HG02885 (cell line): ENCODE measurements around the gene HOXD9.

Experiments used
- ATAC-seq: cut with Tn5 transposase; IDR thresholded peaks from one replicate; pipeline ENCODE4 v1.9.1; 2021; ENCODE audit warnings: mild to moderate bottlenecking; ENCODE audit not compliant: unreplicated experiment, poor library complexity

The HOXD9 gene

DNA sequence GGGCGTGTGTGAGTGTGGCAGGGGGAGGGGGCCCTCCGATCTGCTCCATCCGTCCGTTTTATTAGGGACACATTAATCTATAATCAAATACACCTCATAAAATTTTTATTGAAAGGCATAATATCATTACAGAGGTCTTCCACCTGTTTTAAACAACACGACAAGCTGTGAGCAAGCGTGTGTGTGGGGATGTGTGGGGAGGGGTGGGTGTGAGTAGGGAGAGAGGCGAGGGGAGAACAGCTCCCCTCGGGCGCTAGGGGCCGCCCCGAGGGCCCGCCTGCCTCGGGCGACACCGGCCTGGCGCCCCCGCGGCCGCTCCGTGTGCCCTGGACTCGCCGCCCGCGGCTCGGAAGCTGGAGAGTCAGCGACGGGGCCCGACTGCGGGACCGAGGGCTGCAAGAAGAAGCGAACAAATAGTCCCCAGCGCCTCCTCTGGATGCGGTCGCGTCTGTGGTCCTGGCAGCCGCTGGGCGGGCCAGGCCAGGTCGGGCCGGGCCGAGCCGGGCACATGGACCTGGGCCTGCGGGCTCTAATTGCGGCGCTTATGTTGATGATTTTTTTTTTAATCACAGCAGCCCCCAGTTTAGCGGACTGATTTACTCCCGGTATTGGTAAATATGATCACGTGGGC lies 352 bp upstream of the HOXD9 start:
- ATAC-seq = no peak

DNA sequence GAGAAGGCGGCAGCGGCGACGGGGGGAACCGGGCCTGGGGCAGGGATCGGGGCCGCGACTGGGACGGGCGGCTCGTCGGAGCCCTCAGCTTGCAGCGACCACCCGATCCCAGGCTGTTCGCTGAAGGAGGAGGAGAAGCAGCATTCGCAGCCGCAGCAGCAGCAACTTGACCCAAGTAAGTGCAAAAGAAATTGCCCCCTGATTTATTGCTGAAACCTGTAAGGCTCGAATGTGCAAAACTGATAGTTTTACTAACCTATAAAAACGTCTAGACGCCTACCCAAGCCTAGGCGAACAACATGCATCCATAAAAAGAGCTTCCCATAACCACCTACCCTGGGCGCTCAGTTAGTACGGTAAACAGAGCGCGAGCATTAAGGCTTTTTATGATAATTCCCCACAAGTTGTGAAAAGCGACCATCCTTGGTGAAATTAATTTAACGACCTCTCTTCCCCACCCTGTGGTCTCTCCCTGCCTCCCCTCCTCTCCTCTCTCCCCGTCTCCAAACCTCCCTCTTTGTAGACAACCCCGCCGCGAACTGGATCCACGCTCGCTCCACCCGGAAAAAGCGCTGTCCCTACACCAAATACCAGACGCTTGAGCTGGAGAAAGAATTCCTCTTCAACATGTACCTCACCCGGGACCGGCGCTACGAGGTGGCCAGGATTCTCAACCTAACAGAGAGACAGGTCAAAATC lies 1.0 kb downstream of the HOXD9 start:
- ATAC-seq = no peak

DNA sequence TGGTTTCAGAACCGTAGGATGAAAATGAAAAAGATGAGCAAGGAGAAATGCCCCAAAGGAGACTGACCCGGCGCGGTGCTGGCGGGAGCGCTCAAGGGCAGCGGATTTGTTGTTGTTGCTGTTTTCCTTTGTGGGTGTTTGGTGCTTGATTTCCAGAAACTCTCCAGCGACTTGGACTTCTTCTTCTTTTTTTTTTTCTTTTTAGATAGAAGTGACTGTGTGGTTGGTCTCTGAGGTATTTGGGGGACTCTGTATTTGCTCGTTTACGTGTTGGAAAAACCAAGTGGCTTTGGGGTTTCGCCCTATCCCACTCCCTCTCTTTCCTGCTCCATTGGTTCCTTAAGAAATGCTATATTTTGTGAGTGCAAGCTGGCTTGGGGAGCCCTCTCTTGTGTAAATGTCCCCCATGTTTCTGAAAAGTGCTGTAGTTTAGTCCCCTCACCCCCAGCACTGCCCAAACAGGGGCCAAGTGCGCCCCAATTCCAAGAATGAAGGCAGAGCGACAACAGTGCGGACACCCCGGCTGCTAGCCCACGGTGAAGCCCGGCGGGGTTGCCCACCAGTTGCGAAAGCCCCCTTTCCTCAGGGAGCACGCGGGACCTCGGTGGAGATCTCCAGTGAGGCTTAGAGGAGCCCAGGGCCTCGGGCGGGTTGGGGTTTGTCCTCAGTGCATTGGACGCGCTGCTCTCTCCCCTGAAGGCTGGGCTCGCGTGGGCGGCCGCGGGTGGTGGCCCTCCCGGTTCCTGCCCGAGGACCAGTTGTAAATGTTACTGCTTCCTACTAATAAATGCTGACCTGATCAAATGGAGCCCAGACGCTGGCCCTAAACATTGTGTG lies 1.8 kb downstream of the HOXD9 start:
- ATAC-seq = no peak

DNA sequence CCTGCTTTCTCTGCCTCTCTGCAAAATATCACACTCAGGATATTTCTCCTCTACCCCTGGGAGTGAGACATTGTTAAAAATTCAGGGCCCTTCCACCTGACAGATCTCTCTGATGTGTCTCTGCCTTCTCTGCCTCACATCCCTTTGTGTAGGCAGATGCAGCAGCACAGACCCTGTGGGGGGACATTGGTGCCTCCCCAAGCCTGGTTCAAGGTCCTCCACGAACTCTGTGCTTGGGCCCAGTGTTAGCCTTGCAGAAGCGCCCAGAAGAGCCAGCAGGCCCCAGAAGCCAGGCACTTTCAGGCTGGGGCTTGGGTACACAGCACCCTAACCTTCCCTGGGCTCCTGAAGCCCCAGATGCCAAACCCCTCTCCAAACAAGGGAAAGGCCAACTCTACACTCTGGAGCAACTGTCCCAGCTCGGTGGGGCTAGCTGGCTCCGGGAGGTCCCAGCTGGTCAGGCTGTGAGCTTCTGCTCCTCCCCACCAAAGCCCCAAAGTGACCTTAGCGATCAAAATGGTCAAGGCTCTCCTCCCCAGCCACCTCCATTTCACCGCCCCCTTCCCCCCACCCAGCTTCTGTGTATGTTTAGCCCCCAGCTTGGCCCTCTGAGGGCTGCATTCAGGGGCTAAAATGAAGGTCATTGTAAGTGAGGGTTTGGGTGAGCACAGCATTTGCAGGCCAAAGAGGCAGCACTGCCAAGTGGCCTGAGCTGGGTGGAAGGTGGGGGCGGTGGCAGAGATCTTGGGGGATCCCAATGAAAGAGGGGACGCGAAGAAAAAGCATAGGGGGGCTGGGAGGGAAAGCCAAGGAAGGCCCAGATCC lies 2.6 kb downstream of the HOXD9 start:
- ATAC-seq = no peak

DNA sequence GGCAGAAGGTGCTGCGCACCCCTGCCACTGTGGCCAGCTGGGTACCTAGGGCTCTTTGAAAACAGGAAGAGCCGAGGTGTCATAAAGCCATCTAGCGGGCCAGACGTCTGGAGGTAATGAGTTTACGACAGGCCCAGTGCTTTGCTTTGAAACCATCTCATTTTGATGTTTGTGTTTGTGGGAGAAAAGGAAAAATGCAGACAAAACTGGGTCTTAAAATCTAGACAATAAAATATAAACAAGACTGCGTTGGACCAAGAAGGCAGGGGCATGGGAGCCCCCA lies 3.2 kb downstream of the HOXD9 start:
- ATAC-seq = no peak

DNA sequence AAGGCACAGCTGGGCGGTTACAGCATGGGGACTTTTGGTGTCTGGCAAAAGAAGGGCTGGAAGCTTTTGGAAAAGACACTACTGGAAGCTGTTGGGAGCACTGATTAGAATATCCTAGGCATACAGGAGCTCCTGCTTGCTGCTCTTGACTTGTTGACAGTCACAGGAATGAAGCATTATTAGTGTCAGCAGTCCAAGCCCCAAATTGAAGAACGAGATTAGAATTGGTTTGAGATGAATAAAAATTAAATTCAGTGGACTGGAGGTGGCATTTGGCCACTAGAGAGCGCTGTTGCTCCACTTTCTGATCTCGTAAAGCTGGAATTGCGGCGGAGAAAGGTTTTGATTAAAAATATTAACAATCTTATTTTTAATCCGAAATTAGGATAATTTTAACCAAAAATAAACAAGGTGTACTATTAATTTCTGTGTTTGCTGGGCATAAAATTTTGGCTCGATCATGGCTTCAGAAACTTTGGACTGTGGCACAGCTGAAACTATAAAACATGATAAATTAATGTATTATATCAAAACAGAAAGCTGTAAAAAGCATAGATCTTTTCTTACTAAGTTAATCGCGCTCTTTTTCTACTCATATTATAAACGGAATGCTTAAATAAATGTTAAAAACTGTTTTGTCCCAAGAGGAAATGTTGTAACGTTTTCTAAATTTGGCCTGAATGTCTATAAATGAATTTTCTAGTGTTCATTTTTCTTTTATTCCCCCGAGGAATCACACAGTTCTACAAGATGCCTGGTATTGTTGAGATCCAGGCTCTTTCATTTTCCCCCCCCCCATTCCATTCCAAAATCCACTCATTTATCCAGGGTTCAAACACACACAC lies 4.6 kb downstream of the HOXD9 start:
- no peak for ATAC-seq

DNA sequence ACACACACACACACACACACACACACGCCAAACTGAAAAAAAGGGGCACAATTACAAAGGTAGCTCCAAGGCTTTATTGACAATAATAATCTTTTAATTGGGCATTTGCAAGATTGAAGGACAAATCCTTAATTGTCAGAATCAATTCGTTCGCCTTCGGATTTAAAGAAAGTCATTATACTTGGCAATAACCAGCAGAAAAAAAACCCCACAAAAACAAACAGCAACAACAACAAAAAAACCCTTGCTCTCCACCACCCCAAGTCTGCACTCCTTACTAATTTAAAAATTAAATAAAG lies 5.2 kb downstream of the HOXD9 start:
- no peak for ATAC-seq

DNA sequence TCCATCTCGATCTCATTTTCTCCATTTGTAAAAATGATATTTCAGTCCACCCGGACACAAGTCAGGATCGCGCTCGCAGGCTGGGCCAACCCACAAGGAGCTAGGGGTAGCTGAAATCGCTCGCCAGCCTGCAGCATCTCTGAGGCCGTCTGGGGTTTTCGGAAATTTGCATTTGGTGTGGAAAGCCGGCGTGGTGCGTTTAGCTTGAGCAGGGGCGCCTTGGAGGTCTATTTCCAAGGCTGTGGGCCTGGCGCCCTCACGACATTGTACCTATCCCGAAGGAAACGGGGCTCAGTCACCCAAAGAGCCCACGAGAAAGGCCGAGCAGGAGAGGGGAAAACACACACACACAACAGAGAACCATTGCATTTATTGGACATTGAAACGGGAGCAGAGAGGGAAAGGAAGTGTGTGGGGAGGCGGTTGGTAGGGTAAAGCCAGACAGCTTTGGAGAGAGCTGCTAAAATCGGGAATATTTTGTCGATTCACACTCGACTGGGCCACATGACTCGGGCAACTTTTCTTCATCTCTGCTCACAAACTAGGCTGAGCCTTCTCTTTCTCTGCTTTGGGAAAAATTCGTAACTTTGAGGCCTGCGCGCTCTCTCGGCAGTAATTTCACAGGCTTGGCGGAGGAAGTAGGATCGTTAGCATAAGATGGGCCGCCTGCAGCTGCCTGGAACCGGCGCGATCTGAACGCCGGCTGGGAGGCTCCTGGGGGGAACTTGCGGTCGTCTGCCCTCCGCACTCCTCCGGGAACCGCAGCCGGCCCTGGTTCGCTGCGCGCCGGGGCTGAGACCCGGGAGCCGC lies 5.9 kb downstream of the HOXD9 start:
- no peak for ATAC-seq

DNA sequence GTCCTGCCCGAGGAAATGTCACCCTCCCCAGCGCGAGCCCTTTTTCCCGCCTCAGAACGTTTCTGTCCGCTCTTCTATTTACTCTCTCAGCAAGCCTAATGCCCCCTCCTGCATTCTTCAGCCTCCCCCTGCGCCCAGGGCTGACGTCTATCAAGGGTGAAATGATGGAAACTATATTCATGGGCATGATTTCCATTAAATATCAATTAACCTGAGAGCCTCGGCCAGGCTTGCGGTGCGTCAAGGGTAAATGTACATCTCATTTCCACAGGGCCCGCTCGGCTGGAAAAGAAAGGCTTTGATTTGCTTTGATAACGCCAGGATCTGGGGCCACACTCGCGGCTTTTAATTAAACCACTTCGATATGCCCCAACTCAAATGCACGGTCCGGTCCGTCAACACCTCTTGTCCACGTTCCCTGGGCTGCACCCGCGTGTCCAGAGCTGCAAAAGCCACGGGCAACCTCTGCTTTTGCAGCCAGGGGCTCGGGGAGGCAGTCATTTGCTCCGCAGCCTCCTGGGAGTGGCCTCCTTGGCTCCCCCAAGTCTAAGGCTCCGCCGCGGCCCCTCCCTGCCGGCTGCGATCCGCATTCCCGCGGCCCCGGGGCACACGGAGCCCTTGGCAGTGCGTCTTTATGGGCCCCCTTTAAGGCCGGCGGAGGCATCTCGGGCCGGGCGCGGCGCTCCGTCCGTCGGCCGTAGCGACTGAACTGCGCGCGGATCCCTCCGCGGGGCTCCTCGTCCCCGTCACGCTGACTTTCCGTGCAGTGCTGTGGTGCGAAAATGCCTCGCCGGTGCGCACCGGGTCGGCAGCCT lies 6.7 kb downstream of the HOXD9 start, which contains the start of gene HOXD8:
HOXD8 (plus strand) TSS at position 724 of the 815 bp plus-strand sequence. CDS start 662 bp downstream, outside the sequence.
- ATAC-seq = no peak

DNA sequence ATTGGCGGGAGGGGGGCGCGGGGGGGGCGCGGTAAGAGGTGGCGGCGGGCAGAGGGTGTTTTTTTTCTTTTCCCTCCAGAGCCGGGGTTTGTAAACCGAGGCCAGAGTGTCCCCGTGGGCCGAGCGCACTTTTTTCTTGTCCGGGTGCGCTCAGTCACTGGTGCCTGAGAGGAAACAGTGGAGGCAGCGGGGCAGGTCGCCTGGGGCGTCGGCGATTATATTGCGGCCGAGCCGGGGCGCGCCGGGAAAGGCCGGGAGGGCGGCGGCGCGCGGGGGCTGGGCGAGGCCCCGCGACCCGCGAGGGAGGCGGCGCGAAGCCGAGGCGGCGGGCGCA lies 7.3 kb downstream of the HOXD9 start:
- ATAC-seq = no peak

DNA sequence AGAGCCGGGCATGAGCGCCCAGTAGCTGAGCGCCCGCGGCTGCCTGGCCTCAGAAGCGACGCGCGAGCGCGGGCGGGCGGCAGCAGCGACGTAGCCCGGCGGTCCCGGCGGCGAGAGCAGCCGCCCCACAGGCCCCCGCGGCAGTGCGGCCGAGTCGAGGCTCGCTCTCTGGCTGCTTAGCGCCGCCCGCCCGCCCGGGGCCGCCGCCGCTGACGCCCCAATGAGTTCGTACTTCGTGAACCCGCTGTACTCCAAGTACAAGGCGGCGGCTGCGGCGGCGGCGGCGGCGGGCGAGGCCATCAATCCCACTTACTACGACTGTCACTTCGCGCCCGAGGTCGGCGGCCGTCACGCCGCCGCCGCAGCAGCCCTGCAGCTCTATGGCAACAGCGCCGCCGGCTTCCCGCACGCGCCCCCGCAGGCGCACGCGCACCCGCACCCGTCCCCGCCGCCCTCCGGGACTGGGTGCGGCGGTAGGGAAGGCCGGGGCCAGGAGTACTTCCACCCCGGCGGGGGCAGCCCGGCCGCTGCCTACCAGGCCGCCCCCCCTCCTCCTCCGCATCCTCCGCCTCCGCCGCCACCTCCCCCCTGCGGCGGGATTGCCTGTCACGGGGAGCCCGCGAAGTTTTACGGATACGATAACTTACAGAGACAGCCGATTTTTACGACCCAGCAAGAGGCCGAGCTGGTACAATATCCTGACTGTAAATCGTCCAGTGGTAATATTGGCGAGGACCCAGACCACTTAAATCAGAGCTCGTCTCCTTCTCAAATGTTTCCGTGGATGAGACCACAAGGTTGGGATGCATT lies 7.8 kb downstream of the HOXD9 start:
- no peak for ATAC-seq

DNA sequence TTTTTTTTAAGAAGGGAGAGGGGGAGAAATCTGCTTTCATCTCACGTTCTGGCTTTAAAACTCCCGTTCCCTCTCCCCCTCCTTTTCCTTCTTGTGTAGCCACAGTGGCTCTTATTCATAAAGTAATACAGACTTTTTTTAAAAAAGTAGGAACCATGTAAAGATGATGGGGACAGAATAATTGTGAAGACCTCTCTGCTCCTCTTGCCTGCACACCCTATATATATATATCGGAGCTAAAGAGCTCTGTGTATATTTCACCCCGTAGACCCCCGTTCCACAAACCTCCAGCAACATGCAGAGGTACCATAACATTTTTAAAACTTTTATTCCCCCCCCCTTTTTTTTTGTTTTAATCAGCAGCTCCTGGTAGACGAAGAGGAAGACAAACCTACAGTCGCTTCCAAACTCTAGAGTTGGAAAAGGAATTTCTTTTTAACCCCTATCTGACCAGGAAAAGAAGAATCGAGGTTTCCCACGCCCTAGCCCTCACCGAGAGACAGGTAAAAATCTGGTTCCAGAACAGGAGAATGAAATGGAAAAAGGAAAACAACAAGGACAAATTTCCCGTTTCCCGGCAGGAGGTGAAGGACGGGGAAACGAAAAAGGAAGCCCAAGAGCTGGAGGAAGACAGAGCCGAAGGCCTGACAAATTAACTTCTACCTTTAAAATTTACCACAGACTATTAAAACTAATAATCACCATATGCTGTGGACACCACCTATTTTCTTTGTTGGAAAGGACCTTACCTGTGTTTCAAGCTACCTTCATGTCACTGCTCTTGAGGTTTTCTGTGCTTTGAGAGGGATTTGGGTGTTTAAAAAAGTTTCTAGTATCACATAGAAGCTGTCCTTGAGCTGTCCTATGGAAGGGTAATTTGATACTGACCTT lies 8.7 kb downstream of the HOXD9 start:
- ATAC-seq = no peak

DNA sequence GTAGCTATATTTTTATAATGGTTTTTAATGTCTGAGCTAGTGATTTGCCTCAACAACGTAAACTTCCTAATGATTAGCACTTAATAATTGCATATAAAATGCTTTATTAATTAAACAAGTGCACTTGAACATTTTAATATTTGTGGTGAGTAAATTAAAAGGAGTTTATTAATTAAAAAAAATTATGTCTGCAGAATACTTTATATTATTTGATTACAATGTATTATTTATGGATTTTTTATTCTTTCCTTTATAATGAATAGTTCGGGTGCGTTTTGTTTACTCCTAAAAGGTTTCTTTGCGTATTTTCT lies 9.3 kb downstream of the HOXD9 start:
- no peak for ATAC-seq

DNA sequence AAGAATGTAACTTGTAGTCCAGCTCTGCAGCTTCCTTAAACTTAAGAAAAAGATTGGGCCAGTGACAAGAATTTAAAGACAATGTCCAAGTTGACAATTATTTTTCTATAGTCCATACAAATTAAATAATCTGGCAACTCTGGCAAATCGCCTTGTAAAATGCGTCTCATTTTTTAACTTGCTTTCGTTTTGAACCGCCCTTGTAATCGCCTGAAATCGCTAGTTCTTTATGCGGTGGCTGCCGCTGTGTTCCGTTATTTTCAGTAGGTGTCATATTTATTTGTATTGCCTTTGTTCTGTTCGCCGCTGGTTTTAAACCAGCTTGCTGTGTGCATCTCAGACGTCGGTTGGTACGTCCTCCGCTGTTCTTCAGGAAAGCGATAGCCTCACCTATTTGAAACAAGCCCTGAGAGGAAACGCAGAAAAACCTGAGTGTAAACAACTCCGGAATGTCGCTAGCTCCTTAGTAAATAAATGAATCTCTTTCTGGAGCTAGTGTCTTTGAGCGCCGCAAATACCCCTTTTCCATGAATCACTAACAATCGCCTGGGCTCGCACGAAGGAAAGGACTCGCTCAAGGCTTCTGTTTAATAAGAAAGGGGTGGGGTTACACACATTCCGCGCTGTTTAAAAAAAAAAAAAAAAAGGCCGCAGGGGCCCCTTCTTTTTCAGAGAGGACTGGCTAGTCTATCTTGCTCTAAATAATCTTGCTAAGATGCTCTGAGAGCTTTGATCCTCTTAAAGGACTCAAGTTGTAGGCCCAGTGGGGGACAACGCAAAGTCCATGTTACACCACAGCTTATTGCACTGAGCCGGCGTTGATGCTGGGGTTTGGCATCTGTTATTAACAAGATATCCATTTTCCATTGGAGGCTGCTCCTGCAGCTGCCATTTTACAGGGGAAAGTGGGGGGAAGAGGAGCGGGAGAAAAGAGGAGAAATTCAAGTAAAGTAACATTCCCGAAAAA lies 10.0 kb downstream of the HOXD9 start:
- ATAC-seq = no peak

DNA sequence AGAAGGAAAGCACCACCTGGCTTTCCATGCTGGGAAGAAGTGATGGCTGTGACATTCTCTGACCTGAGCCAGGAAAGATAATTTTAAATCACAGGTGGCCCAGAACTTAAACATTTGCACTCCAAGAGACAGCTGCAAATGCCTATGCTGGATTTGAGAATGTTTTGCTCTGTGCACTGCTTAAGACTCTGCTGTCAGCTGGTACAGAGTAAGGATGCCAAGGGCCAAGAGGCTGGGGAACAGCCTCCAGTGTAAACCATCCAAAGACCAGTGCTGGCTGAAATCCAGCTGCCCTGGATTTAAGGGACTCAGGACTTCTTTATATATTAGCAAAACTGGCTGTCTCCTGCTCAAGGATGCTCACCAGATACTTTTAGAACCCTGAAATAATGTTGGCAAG lies 10.9 kb downstream of the HOXD9 start:
- ATAC-seq = no peak

DNA sequence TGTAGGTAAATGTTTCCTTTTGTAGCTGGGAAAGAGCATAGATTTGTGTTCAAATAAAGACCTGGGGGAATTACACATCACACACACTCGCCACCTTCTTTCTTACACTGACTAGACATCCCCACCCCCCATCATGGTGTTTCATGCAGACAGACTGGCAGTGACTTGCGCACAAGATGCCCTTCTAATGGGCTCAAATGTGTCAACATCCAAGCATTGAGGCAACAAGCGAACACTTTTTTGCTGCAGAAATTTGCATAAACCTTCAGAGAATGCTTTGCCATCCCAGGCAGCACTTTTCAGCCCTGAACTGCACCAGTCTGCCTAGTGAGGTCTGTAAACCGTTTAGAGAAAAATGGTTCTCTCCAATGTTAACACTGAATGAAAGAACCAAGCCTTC lies 11.5 kb downstream of the HOXD9 start:
- ATAC-seq = no peak
